Astrocyte (in vitro differentiated cells and primary cell): Measurements from ENCODE around the gene NEIL3.

Experiments used
- EZH2 ChIP-seq: IDR thresholded peaks from 2 replicates; pipeline ENCODE4 v1.6.1; 2012; ENCODE audit warnings: mild to moderate bottlenecking, low read length, inconsistent platforms; ENCODE audit not compliant: insufficient read depth
- TF ChIP-seq, protein P1 (sequence below): IDR thresholded peaks from 2 replicates; pipeline ENCODE4 v1.5.1; 2011; ENCODE audit warnings: low read depth, mild to moderate bottlenecking, inconsistent platforms, low read length, moderate library complexity; ENCODE audit not compliant: insufficient read depth

DNA sequence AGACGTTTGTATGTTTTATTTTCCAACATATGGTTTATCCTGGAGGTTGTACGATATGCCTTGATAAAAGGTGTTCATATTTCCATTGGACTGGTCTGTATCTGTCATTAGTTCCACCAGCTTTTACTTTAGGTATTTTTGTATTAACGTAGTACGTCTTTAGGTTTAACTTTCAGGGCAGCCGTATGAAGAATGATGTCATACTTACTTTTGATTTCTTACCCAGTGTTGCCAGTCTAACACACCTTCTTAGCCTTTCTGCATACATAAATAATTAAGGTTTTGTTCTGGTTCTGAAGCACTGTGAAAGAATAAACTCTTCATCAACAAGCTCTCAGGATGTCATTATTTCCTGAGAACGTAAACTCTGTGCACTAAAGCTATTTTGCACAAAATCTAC lies 18.9 kb upstream of the NEIL3 start:
- TF ChIP-seq, protein P1, sequence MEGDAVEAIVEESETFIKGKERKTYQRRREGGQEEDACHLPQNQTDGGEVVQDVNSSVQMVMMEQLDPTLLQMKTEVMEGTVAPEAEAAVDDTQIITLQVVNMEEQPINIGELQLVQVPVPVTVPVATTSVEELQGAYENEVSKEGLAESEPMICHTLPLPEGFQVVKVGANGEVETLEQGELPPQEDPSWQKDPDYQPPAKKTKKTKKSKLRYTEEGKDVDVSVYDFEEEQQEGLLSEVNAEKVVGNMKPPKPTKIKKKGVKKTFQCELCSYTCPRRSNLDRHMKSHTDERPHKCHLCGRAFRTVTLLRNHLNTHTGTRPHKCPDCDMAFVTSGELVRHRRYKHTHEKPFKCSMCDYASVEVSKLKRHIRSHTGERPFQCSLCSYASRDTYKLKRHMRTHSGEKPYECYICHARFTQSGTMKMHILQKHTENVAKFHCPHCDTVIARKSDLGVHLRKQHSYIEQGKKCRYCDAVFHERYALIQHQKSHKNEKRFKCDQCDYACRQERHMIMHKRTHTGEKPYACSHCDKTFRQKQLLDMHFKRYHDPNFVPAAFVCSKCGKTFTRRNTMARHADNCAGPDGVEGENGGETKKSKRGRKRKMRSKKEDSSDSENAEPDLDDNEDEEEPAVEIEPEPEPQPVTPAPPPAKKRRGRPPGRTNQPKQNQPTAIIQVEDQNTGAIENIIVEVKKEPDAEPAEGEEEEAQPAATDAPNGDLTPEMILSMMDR, result no peak
- TF ChIP-seq EZH2, result no peak
